ENCODE data around the gene CACNG3.
A peak's percentile ranks its signal among the peaks of the same experiment; 100 is the strongest.
"Not testable (repeated sequence)": the region's sequence is repeated elsewhere in the genome, so short reads cannot be mapped to it uniquely, and the experiment has no call there.

The CACNG3 gene

DNA sequence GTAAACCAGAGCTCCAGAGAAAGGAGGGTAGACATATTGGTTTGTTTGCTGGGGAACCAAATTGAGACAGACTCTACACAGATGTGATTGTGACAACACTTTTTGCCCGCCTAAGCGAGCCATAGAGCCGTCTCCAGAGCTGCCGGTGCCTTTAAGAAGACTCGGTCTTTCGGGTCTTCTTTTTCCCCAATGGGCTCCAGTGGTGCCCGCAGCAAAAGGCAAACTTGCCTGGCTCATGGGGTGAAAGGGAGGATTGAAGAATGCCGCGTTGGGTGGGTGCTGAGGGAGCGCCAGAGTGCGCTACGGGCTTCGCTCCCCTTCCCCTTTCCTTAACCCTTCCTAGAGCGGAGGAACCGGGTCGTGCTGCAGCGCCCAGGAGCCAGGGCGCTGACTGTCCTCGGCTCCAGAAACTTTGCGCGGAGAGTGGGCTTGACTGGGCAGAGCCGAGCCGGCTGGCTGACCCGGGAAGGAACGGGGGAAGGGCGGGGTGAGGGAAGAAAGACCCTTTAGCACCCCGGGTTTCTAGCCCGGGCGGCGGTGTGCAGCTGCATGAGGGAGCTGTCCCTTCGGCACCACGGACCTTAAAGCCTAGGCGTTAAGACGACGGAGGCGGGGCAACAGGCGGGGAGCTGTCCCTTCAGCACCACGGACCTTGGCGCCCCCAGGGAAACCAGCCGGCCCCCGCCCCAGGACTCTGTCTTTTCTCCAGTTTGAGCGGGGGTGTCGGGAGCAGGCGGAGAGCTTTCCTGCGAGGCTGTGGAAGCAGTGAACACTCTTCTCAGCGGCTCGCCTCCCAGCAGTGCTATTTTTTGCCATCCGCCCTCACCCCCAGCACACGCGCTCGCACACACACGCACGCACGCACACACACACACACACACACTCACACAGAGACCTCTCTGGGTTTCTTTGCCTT is at the start of gene CACNG3:
TSS of gene CACNG3 (plus strand) at position 880 of the 916 bp plus-strand sequence. CDS start 420 bp downstream, outside the sequence.
- DNase-seq (ENCODE audit: low read depth) = no peak

DNA sequence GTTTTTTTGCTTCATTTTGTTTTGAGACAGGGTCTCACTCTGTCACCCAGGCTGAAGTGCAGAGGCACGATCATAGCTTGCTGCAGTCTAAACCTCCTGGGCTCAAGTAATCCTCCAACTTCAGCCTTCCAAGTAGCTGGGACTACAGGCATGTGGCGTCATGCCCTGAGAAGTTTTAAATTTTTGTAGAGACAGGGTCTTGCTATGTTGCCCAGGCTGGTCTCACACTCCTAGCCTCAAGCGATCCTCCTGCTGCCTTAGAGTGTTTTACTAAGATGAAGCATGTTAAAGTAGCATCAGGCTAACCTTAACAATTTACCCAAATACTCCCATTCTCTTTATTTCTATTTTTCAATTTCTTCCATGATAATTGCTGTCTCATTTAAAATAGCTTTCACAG is 49.2 kb upstream of the CACNG3 start:
- DNase-seq (ENCODE audit: low read depth) = no peak

GRCh38 chr16:24208710-24209109 is 47.4 kb upstream of the CACNG3 start:
- DNase-seq (ENCODE audit: low read depth) = no peak

GRCh38 chr16:24214992-24215391 is 41.1 kb upstream of the CACNG3 start:
- no peak for DNase-seq (ENCODE audit: low read depth)

- no peak for DNase-seq (ENCODE audit: low read depth)
These were observed 39.2 kb upstream of the CACNG3 start for GRCh38 chr16:24216961-24217360.

- DNase-seq (ENCODE audit: low read depth) = no peak
These were observed 38.7 kb upstream of the CACNG3 start for GRCh38 chr16:24217461-24217860.

DNA sequence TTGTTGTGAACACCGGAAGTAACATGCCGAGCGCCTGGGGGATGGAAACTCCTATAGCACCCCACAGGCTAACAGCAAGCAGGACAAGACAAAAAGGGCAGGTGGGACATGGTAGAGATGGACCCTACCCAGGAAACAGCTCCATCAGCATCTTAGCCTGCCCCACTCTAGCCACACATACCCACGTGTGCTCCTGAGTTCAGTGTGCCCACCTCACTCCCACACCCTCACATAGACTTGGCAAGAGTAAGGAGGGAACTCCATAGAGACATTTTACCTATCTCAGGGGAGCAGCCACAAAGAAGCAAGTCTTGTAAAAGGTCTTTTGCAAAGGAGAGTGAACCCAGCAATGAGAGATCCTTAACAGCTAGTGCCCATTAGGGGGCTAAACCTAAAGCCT is 37.8 kb upstream of the CACNG3 start:
- DNase-seq (ENCODE audit: low read depth) = no peak

DNA sequence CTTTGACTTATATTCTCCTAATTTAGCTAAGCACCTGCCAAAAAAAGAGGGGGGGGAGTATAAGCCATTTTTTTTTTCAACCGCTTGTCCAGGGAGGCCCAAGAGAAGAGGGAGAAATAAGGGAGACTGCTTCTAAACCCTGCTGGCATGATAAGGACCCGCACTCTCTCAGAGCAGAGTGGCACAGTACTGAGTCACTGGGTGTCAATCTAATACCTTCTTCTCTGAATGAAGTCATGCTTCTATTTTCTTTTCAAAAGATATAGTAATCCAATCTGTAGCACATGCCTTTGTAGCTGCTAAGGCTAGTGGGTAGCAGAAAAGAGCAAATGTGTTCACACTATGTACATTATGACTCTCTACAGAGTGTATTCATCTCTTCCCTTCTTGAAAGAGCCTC is 34.9 kb upstream of the CACNG3 start:
- DNase-seq (ENCODE audit: low read depth) = no peak

GRCh38 chr16:24228514-24228913 is 27.6 kb upstream of the CACNG3 start:
- no peak for DNase-seq (ENCODE audit: low read depth)

DNA sequence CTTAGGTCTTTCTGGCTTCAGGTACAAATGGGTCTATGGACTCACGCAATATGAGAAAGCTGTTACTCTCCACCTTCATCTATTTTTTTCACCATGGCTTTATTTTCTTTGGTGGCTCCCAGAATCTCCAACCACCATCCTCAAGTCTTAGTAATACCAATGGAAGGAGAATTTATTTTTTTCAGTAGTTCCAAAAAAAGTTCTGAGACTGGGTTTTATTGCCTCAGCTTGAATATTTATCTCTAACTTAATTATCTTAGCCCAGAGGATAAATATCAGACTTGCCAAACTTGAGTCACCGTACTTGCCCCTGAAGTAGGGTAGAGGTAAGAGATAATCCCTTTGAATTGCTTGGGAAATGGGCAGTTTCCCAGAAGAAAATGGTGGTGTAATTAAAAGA is 23.2 kb upstream of the CACNG3 start:
- DNase-seq (ENCODE audit: low read depth) = no peak

DNA sequence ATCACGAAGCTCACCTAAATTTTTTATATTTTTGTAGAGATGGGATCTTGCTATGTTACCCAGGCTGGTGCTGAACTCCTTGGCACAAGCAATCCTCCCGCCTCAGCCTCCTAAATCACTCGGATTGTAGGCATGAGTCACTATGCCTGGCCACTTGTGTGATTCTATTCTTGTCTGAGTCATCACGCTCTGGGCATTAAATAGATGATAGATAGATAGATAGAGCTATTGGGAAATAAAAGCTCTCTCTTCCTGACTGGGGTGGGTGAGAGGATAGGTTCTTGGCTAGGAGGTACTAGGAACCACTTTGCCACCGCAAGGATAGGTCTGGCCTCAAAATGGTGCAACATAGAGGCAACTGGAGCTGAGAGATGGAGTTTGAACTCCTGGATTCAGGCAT is 21.4 kb upstream of the CACNG3 start:
- DNase-seq (ENCODE audit: low read depth) = no peak

- DNase-seq (ENCODE audit: low read depth) = no peak
These were observed 20.3 kb upstream of the CACNG3 start for GRCh38 chr16:24235806-24236205.

DNA sequence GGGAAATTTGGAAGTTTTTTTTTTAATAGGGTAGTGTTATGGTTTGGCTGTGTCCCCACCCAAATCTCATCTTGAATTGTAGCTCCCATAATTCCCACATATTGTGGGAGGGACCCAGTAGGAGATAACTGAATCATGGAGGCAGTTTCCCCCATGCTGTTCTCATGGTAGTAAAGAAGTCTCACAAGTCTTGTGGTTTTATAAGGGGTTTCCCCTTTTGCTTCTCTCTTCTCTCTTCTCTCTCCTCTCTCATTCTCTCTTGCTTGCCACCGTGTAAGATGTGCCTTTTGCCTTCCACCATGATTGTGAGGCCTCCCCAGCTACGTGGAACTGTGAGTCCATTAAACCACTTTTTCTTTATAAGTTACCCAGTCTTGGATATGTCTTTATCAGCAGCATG is 17.3 kb upstream of the CACNG3 start:
- DNase-seq (ENCODE audit: low read depth) = not testable (repeated sequence)

- no peak for DNase-seq (ENCODE audit: low read depth)
These were observed 9.1 kb upstream of the CACNG3 start for GRCh38 chr16:24246911-24247607.

DNA sequence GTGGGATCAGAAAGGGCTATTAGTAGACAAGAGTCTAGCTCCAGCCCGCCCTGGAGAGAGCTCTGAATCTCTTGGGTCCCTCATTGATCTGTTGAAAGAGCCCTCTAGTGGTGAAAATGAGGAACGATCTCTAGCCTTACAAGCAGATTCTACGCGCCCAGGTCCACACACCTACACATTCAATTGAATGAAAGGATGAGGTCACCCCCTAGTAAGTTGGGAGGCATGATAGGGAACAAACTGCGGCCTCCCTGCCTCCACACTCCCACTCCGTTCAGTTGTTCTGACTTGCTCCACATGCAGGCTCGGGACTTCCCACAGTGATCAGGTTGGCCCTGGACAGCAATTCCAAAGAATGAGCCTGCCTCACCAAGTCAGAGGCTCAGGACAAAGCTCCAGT is 2.9 kb upstream of the CACNG3 start:
- DNase-seq (ENCODE audit: low read depth) = peak; percentile 0

DNA sequence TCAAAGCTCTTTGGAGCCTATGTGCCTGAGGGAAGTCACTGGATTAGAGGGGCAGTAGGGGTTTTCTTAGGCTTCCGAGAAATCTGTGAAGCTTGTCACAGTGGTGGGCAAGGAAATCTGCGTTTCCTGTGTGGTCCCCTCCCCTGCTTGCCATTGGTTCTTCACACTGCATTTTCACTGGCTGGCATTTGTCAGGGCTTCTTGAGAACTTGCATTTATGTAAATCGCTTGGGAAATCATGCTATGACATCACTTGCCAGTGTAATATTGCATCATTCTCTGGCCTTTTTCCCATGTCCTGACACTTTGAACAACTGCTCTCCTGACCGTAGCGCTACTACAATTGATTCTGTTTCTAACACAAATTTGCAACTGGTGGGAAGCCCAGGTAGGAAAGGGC is 1.8 kb downstream of the CACNG3 start:
- no peak for DNase-seq (ENCODE audit: low read depth)

- DNase-seq (ENCODE audit: low read depth) = no peak
These were observed 2.7 kb downstream of the CACNG3 start for GRCh38 chr16:24258791-24259190.

- DNase-seq (ENCODE audit: low read depth) = no peak
These were observed 6.7 kb downstream of the CACNG3 start for GRCh38 chr16:24262816-24263215.

DNA sequence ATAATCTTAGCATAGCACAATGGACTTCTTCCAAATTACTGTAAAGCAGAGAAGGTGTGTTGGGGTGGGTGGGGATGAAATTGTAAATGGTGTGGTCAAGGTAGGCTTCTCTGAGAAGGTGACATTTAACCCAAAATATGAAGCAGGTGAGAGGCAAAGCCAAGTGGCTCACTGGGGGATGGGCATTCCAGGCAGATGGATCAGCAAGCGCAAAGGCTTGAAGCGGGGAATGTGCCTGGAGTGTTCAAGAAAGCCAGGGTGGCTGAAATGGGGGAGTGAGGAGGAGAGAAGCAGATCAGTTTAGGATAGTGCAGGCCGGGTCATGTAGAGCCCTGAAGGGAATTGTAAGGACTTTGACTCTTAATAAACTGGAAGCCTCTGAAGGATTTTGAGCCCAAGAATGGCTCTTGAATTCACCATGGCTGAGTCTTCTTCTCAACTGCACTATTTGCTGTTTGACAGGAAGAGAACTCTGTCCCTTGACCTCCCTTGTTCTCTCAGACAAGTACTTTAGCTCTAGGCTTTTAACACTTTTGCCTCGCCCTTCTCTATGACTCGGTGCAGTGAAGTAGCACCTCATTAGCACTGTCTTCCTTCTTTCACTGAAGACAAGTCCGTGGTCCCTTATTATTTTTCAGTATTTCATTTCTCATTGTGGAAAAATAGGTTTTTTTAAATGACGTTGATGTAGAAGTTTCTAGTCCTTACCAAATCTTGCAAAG is 14.7 kb downstream of the CACNG3 start:
- DNase-seq (ENCODE audit: low read depth) = no peak

DNA sequence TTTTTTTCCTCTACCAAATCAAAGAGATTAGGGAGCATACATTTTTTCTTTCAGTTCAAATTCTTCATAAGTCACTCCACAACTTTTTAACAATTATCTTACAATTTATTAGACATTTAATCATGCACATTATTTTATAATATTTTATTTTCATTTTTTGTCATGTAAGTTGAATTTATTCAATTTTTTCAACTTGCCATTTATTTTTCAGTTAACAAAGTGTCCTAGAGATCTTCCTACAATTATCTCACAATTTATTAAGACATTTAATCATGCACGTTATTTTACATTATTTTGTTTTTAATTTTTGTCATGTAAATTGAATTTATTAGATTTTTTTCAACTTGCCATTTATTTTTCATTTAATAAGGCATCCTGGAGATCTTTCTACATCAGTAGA is 16.2 kb downstream of the CACNG3 start:
- DNase-seq (ENCODE audit: low read depth) = no peak

- peak; percentile 1 for DNase-seq (ENCODE audit: low read depth)
These were observed 17.5 kb downstream of the CACNG3 start for GRCh38 chr16:24273508-24274182.

GRCh38 chr16:24275413-24275812 is 19.3 kb downstream of the CACNG3 start:
- no peak for DNase-seq (ENCODE audit: low read depth)

Measured in GM04503 (cell line).